Liver (tissue), 9 donors: ENCODE measurements around the gene BCR. TPM values are rescaled to one million over a fixed set of nuclear protein-coding genes. Genes with fewer than 3 reads are reported as not detected.

ENCODE experiments used
- DNase-seq: peaks from one replicate; pipeline ENCODE4 v3.0.0-alpha.2; 2017; ENCODE audit warnings: low spot score
- H3K27ac ChIP-seq, 2 donors: one replicate each; pipeline ENCODE4 v1.7.0; 2013; ENCODE audit warnings: inconsistent platforms in 2 of 2, low read length in 2 of 2, control low read depth in 1 of 2, low read depth in 1 of 2, mild to moderate bottlenecking in 1 of 2
- H3K27me3 ChIP-seq, 4 donors: one replicate each; pipeline versions ENCODE4 v1.6.1 to v1.7.0; 2013; ENCODE audit warnings: low read length in 3 of 4, inconsistent platforms in 1 of 4, mild to moderate bottlenecking in 1 of 4, moderate library complexity in 1 of 4; ENCODE audit not compliant: control insufficient read depth in 4 of 4, insufficient read depth in 4 of 4
- H3K36me3 ChIP-seq, 4 donors: one replicate each; pipeline versions ENCODE4 v1.6.1 to v1.7.0; 2013; ENCODE audit warnings: low read length in 3 of 4, mild to moderate bottlenecking in 3 of 4, low read depth in 1 of 4, moderate library complexity in 1 of 4; ENCODE audit not compliant: control insufficient read depth in 4 of 4, insufficient read depth in 3 of 4
- H3K4me1 ChIP-seq, 4 donors: one replicate each; pipeline versions ENCODE4 v1.6.1 to v1.7.0; 2013; ENCODE audit warnings: low read length in 3 of 4, mild to moderate bottlenecking in 3 of 4, moderate library complexity in 1 of 4; ENCODE audit not compliant: control insufficient read depth in 4 of 4, insufficient read depth in 4 of 4
- H3K4me3 ChIP-seq, 3 donors: one replicate each; pipeline versions ENCODE4 v1.6.1 to v1.7.0; 2013; ENCODE audit warnings: low read length in 3 of 3, control low read depth in 1 of 3, low read depth in 1 of 3, mild to moderate bottlenecking in 1 of 3
- H3K9ac ChIP-seq, 2 donors: one replicate each; pipeline ENCODE4 v1.7.0; 2013; ENCODE audit warnings: low read length in 2 of 2, mild to moderate bottlenecking in 2 of 2, moderate library complexity in 2 of 2, control low read depth in 1 of 2, low read depth in 1 of 2
- H3K9me3 ChIP-seq, 4 donors: one replicate each; pipeline versions ENCODE4 v1.6.1 to v1.7.0; 2013; ENCODE audit warnings: low read length in 3 of 4; ENCODE audit not compliant: control insufficient read depth in 4 of 4
- ATF3 ChIP-seq: IDR thresholded peaks from 2 replicates; pipeline ENCODE4 v1.6.1; 2016; ENCODE audit warnings: antibody characterized with exemption
- CTCF ChIP-seq: fragments of 150-350 bp; IDR thresholded peaks from 2 replicates; pipeline ENCODE4 v1.5.1; 2017; ENCODE audit warnings: improper control_type of control experiment, low read depth, low read length; ENCODE audit not compliant: missing input control
- EGR1 ChIP-seq, 2 donors: IDR thresholded peaks; 2 replicates each; pipeline ENCODE4 v1.6.1; 2016 to 2018; ENCODE audit warnings: antibody characterized with exemption in 2 of 2, low read depth in 2 of 2
- FOXA1 ChIP-seq: IDR thresholded peaks from 2 replicates; pipeline ENCODE4 v1.6.1; 2016; ENCODE audit warnings: antibody characterized with exemption
- FOXA2 ChIP-seq: IDR thresholded peaks from 2 replicates; pipeline ENCODE4 v1.6.1; 2016; ENCODE audit warnings: antibody characterized with exemption
- GABPA ChIP-seq, 2 donors: IDR thresholded peaks in 1 of 2; conservative IDR thresholded peaks in 1 of 2; 2 replicates each; pipeline ENCODE4 v1.6.1; 2016; ENCODE audit warnings: antibody characterized with exemption in 2 of 2, mild to moderate bottlenecking in 1 of 2, moderate library complexity in 1 of 2
- HNF4A ChIP-seq, 2 donors: conservative IDR thresholded peaks; 2 replicates each; pipeline ENCODE4 v1.6.1; 2016; ENCODE audit warnings: antibody characterized with exemption in 2 of 2, mild to moderate bottlenecking in 2 of 2
- HNF4G ChIP-seq: IDR thresholded peaks from 2 replicates; pipeline ENCODE4 v1.6.1; 2016; ENCODE audit warnings: antibody characterized with exemption
- JUND ChIP-seq, 2 donors: IDR thresholded peaks; 2 replicates each; pipeline ENCODE4 v1.6.1; 2016; ENCODE audit warnings: antibody characterized with exemption in 2 of 2
- MAX ChIP-seq: IDR thresholded peaks from 2 replicates; pipeline ENCODE4 v1.6.1; 2016; ENCODE audit warnings: antibody characterized with exemption
- NR2F2 ChIP-seq: IDR thresholded peaks from 2 replicates; pipeline ENCODE4 v1.6.1; 2016; ENCODE audit warnings: antibody characterized with exemption
- RAD21 ChIP-seq, 2 donors: IDR thresholded peaks; 2 replicates each; pipeline ENCODE4 v1.6.1; 2016; ENCODE audit warnings: antibody characterized with exemption in 2 of 2, mild to moderate bottlenecking in 2 of 2
- REST ChIP-seq: IDR thresholded peaks from 2 replicates; pipeline ENCODE4 v1.6.1; 2016; ENCODE audit warnings: antibody characterized with exemption, mild to moderate bottlenecking
- RXRA ChIP-seq, 2 donors: IDR thresholded peaks; 2 replicates each; pipeline ENCODE4 v1.6.1; 2017 to 2018; ENCODE audit warnings: antibody characterized with exemption in 2 of 2, mild to moderate bottlenecking in 1 of 2
- SP1 ChIP-seq: IDR thresholded peaks from 2 replicates; pipeline ENCODE4 v1.6.1; 2018; ENCODE audit warnings: antibody characterized with exemption, mild to moderate bottlenecking
- TAF1 ChIP-seq: conservative IDR thresholded peaks from 2 replicates; pipeline ENCODE4 v1.6.1; 2016; ENCODE audit warnings: antibody characterized with exemption, mild to moderate bottlenecking
- YY1 ChIP-seq: IDR thresholded peaks from 2 replicates; pipeline ENCODE4 v1.6.1; 2016; ENCODE audit warnings: antibody characterized with exemption, mild to moderate bottlenecking
- WGBS: extraction: QIAGEN DNeasy Blood & Tissue Kit; methylation state at CpG from one replicate; pipeline ENCODE4 v1.1.7; 2013; 5-methylcytosine and 5-hydroxymethylcytosine counted together
- polyA plus RNA-seq, 2 donors: library from polyadenylated mRNA; stranded (reverse) in 1 of 2; unstranded in 1 of 2; fragments of 200-250 nt in 1 of 2; fragments of >200 nt in 1 of 2; fragmentation: Nextera tagmentation in 1 of 2; extraction: Ambion mirVana in 1 of 2; gene quantifications; one replicate each; pipeline versions ENCODE4 v1.2.1 to v1.2.3, GENCODE V29; 2013 to 2015
- total RNA-seq, 2 donors: library from RNA; depleted of rRNA; stranded (reverse); fragments of >200 nt; gene quantifications; one replicate each; pipeline ENCODE4 v1.2.3, GENCODE V29; 2014
- donor health status: healthy.
- donor health status: healthy.
- donor health status: healthy.
- donor health status: healthy.
- donor health status: healthy.

BCR gene
- total and polyA plus RNA-seq, 4 donors, result 7.4 to 35.6 (median 18.3) TPM

- Histone ChIP-seq H3K27me3 (no peaks in the 10 kb centered on the region), H3K27ac (no peak overlapping the region)
- DNase-seq, result no peak
Measured at GRCh38 chr22:23227380-23227779, 47.1 kb downstream of the BCR start.

GRCh38 chr22:23228503-23228902, 48.2 kb downstream of the BCR start:
- no peak overlapping the region for H3K4me3 ChIP-seq
- H3K9ac ChIP-seq, result no peak overlapping the region
- WGBS, result 98% methylated on average over 2 of the region's 2 CpGs
- H3K4me1 ChIP-seq, result peaks cover 4 to 20% (median 12%) of the 10 kb centered on the region in 4 donors
- H3K27me3 ChIP-seq, result no peaks in the 10 kb centered on the region
- no peak for DNase-seq
- H3K36me3 ChIP-seq, result no peaks in the 10 kb centered on the region
- no peak for TF ChIP-seq MAX
- no peak for TF ChIP-seq CTCF
- no peak for TF ChIP-seq HNF4A (conservative IDR thresholded peaks at IDR 0.05)
- TF ChIP-seq NR2F2, result no peak
- TF ChIP-seq REST, result no peak
- TF ChIP-seq FOXA1, result no peak
- no peak for TF ChIP-seq HNF4G
- no peak for TF ChIP-seq GABPA (IDR thresholded peaks at IDR 0.05 in 1 of 2, conservative IDR thresholded peaks at IDR 0.05 in 1 of 2)
- TF ChIP-seq SP1, result no peak
- TF ChIP-seq JUND (IDR thresholded peaks at IDR 0.05), result no peak
- TF ChIP-seq TAF1, result no peak
- no peak for TF ChIP-seq RAD21 (IDR thresholded peaks at IDR 0.05)
- TF ChIP-seq RXRA (IDR thresholded peaks at IDR 0.05), result no peak
- no peak for TF ChIP-seq ATF3
- TF ChIP-seq YY1, result no peak
- TF ChIP-seq EGR1 (IDR thresholded peaks at IDR 0.05; ENCODE audit: low read depth in 2 of 2), result no peak
- no peak for TF ChIP-seq FOXA2
- H3K27ac ChIP-seq, result no peak overlapping the region
- H3K9me3 ChIP-seq, result peaks cover 0 to 2% (median 0%) of the 10 kb centered on the region in 4 donors

More at GRCh38 chr22:23227380-23227779, 47.1 kb downstream of the BCR start:
- H3K4me3 ChIP-seq, result no peak overlapping the region
- H3K9ac ChIP-seq, result no peak overlapping the region
- peaks cover 9 to 25% (median 18%) of the 10 kb centered on the region in 4 donors for H3K4me1 ChIP-seq
- TF ChIP-seq MAX, result no peak
- TF ChIP-seq CTCF, result no peak
- peak; percentile 55 for TF ChIP-seq NR2F2
- TF ChIP-seq HNF4A (conservative IDR thresholded peaks at IDR 0.05), result peak; percentile 10 to 22
- peak; percentile 61 to 81 for TF ChIP-seq RXRA (IDR thresholded peaks at IDR 0.05)
- TF ChIP-seq RAD21 (IDR thresholded peaks at IDR 0.05), result peak in 1 of 2 donors; percentile 15
- H3K36me3 ChIP-seq, result no peaks in the 10 kb centered on the region
- WGBS, result 30% methylated on average over 1 of the region's 1 CpG
- H3K9me3 ChIP-seq, result peaks cover 0 to 2% (median 0%) of the 10 kb centered on the region in 4 donors
